ENCODE measurements around the gene CACHD1.

Gene CACHD1

DNA sequence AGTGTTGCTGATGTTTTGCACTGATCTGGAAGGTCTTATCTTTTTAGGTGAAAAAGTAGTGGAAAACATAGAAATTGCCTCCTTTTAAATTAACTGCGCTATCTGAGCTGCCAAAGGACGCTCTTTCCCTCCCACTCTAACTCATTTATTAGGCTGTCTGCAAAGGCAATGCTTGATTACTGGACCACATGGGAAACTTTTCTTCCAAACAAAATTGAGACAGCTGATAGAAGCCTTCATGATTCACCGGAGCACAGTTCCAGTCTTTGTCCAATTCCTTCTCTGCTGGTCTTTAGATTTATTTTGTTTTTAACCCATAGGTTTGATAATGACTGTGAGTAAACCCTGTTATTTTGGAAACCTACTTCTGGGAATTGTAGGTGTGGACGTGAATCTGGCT is 181.9 kb downstream of the CACHD1 start:
- no peak for DNase-seq (ENCODE audit: low read depth)
- H3K4me3 ChIP-seq (ENCODE audit: low read depth, low read length), result no peak overlapping the region
- TF ChIP-seq, protein P1, sequence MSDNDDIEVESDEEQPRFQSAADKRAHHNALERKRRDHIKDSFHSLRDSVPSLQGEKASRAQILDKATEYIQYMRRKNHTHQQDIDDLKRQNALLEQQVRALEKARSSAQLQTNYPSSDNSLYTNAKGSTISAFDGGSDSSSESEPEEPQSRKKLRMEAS (IDR thresholded peaks at IDR 0.05; ENCODE audit: low read depth, low read length), result no peak

GRCh38 chr1:64653466-64653865 is 183.5 kb downstream of the CACHD1 start:
- H3K4me3 ChIP-seq (ENCODE audit: low read depth, low read length), result no peak overlapping the region
- no peak for TF ChIP-seq MYC (IDR thresholded peaks at IDR 0.05; ENCODE audit: low read depth, low read length)
- no peak for TF ChIP-seq POLR2A (IDR thresholded peaks at IDR 0.05; ENCODE audit: extremely low read depth, insufficient read length)
- TF ChIP-seq, protein P2, sequence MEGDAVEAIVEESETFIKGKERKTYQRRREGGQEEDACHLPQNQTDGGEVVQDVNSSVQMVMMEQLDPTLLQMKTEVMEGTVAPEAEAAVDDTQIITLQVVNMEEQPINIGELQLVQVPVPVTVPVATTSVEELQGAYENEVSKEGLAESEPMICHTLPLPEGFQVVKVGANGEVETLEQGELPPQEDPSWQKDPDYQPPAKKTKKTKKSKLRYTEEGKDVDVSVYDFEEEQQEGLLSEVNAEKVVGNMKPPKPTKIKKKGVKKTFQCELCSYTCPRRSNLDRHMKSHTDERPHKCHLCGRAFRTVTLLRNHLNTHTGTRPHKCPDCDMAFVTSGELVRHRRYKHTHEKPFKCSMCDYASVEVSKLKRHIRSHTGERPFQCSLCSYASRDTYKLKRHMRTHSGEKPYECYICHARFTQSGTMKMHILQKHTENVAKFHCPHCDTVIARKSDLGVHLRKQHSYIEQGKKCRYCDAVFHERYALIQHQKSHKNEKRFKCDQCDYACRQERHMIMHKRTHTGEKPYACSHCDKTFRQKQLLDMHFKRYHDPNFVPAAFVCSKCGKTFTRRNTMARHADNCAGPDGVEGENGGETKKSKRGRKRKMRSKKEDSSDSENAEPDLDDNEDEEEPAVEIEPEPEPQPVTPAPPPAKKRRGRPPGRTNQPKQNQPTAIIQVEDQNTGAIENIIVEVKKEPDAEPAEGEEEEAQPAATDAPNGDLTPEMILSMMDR (IDR thresholded peaks at IDR 0.05; ENCODE audit: low read depth, low read length), result no peak
- TF ChIP-seq, protein P1 (IDR thresholded peaks at IDR 0.05; ENCODE audit: low read depth, low read length), result no peak
- DNase-seq (ENCODE audit: low read depth), result no peak

- DNase-seq (ENCODE audit: low read depth), result no peak
- H3K4me3 ChIP-seq (ENCODE audit: low read depth, low read length), result no peak overlapping the region
- TF ChIP-seq, protein P1 (IDR thresholded peaks at IDR 0.05; ENCODE audit: low read depth, low read length), result no peak
- TF ChIP-seq POLR2A (IDR thresholded peaks at IDR 0.05; ENCODE audit: extremely low read depth, insufficient read length) (no peak), MYC (IDR thresholded peaks at IDR 0.05; ENCODE audit: low read depth, low read length) (no peak)
- TF ChIP-seq, protein P2 (IDR thresholded peaks at IDR 0.05; ENCODE audit: low read depth, low read length), result no peak
These were observed 184.8 kb downstream of the CACHD1 start for GRCh38 chr1:64654519-64655341.

GRCh38 chr1:64655861-64656260 is 185.9 kb downstream of the CACHD1 start:
- DNase-seq (ENCODE audit: low read depth), result no peak
- H3K4me3 ChIP-seq (ENCODE audit: low read depth, low read length), result no peak overlapping the region
- TF ChIP-seq POLR2A (IDR thresholded peaks at IDR 0.05; ENCODE audit: extremely low read depth, insufficient read length), result no peak
- TF ChIP-seq, protein P1 (IDR thresholded peaks at IDR 0.05; ENCODE audit: low read depth, low read length), result no peak
- TF ChIP-seq MYC (IDR thresholded peaks at IDR 0.05; ENCODE audit: low read depth, low read length), result no peak
- TF ChIP-seq, protein P2 (IDR thresholded peaks at IDR 0.05; ENCODE audit: low read depth, low read length), result no peak

GRCh38 chr1:64659478-64660138 is 189.7 kb downstream of the CACHD1 start:
- TF ChIP-seq, protein P2 (IDR thresholded peaks at IDR 0.05; ENCODE audit: low read depth, low read length), result no peak
- TF ChIP-seq POLR2A (IDR thresholded peaks at IDR 0.05; ENCODE audit: extremely low read depth, insufficient read length), result no peak
- TF ChIP-seq, protein P1 (IDR thresholded peaks at IDR 0.05; ENCODE audit: low read depth, low read length), result no peak
- TF ChIP-seq MYC (IDR thresholded peaks at IDR 0.05; ENCODE audit: low read depth, low read length), result no peak
- no peak overlapping the region for H3K4me3 ChIP-seq (ENCODE audit: low read depth, low read length)
- no peak for DNase-seq (ENCODE audit: low read depth)

DNA sequence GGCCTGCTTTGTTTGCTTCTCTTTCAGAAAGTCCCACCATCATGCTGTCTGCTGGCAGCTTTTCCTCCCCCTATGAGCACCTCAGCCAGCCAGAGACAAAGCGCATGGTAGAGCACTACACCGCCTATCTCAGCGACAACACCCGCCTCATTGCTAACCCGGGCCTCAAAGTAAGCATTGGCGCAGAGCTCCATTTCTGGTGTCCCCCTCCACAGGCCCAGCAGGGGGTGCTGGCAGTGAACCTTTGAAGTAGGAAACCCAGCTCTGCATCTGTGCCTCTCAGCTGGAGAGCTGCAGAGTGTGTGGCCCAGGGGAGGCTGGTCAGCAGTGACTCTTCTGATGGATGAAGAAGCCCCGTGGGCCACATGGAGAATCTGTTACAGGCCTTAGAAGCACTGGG is 193.7 kb downstream of the CACHD1 start:
- TF ChIP-seq, protein P2 (IDR thresholded peaks at IDR 0.05; ENCODE audit: low read depth, low read length), result peak; percentile 42
- TF ChIP-seq, protein P1 (IDR thresholded peaks at IDR 0.05; ENCODE audit: low read depth, low read length), result no peak
- no peak overlapping the region for H3K4me3 ChIP-seq (ENCODE audit: low read depth, low read length)
- peak; percentile 49 for DNase-seq (ENCODE audit: low read depth)

Data from NB4 (cell line).